Psoas muscle (tissue), 8 donors: ENCODE results near the gene TRMT11. TPM values are rescaled to one million over a fixed set of nuclear protein-coding genes. Genes with fewer than 3 reads are reported as not detected.
A peak's percentile ranks its signal among the peaks of the same experiment; 100 is the strongest.
"Not testable (repeated sequence)": the region's sequence is repeated elsewhere in the genome, so short reads cannot be mapped to it uniquely, and the experiment has no call there.

Experiments used
- ATAC-seq, 4 donors: fragments of 200-7000 bp; cut with Tn5 transposase; one replicate each; pipeline ENCODE4 v1.9.1; 2020; ENCODE audit warnings: moderate library complexity in 3 of 4, mild to moderate bottlenecking in 2 of 4
- DNase-seq, 2 donors: peaks; one replicate each; pipeline ENCODE4 v3.0.0-alpha.2; 2020
- H3K27ac ChIP-seq: fragments of 200-600 bp; one replicate; pipeline ENCODE4 v1.8.0; 2022
- H3K27me3 ChIP-seq, 3 donors: fragments of 200-600 bp in 1 of 3; one replicate each; pipeline versions ENCODE4 v1.6.1 to v1.8.0; 2013 to 2022; ENCODE audit warnings: low read length in 2 of 3, mild to moderate bottlenecking in 2 of 3, moderate library complexity in 1 of 3; ENCODE audit not compliant: insufficient read depth in 3 of 3
- H3K36me3 ChIP-seq, 2 donors: fragments of 200-600 bp in 1 of 2; one replicate each; pipeline versions ENCODE4 v1.6.1 to v1.8.0; 2013 to 2022; ENCODE audit warnings: low read depth in 1 of 2, mild to moderate bottlenecking in 1 of 2, moderate library complexity in 1 of 2; ENCODE audit not compliant: insufficient read depth in 1 of 2
- H3K4me1 ChIP-seq: fragments of 200-600 bp; one replicate; pipeline ENCODE4 v1.8.0; 2022
- H3K4me3 ChIP-seq: fragments of 200-600 bp; one replicate; pipeline ENCODE4 v1.8.0; 2022; ENCODE audit warnings: mild to moderate bottlenecking
- H3K9me3 ChIP-seq: fragments of 200-600 bp; one replicate; pipeline ENCODE4 v1.8.0; 2022
- WGBS, 3 donors: extraction: QIAGEN DNeasy Blood & Tissue Kit; methylation state at CpG; one replicate each; pipeline versions ENCODE4 v1.1.6 to v1.1.7; 2013; 5-methylcytosine and 5-hydroxymethylcytosine counted together
- intact Hi-C, 2 donors: fragments of 100-400 bp; cut with DNase I; formaldehyde crosslinking; loops; one replicate each; pipeline versions ENCODE4 v1.11.0 to v1.14.2; 2022
- polyA plus RNA-seq, 3 donors: library from polyadenylated mRNA; stranded (reverse); fragments of 200-250 nt; gene quantifications; one replicate each; pipeline ENCODE4 v1.2.3, GENCODE V29; 2013
- total RNA-seq, 4 donors: library from RNA; stranded (reverse); fragmentation: NEBNext Ultra II Directional in 2 of 4; extraction: Animal tissue kit (Norgen Biotek cat#: 25700) in 2 of 4; gene quantifications; one replicate each; pipeline versions ENCODE4 v1.2.1 to v1.2.4, GENCODE V29; 2021 to 2023
- TF ChIP-seq, protein P1 (sequence below): fragments of 200-600 bp; IDR thresholded peaks from one replicate; pipeline ENCODE4 v1.8.0; 2022; ENCODE audit warnings: antibody characterized with exemption
- donor health status: healthy with polysubstance abuse.
- donor health status: DM: no; HTN: no; CAD: no; lungs with moderate emphysema.
- donor health status: Bipolar disorder and iron deficiency.
- donor health status: healthy.
- donor health status: DM: yes; HTN: yes; CAD: no.
- donor health status: DM: no; HTN: no; CAD: no.
- donor health status: DM: no; HTN: no; CAD: no.
- donor health status: DM: yes; HTN: yes; CAD: no.

The TRMT11 gene
- total and polyA plus RNA-seq, 7 donors, result 4.1 to 9.3 (median 7.8) TPM

GRCh38 chr6:125945378-125946141 lies 40.8 kb upstream of the TRMT11 start:
- H3K4me1 ChIP-seq, result no peaks in the 10 kb centered on the region
- intact Hi-C loops, result no loop called here
- H3K9me3 ChIP-seq, result no peaks in the 10 kb centered on the region
- H3K36me3 ChIP-seq, result no peaks in the 10 kb centered on the region
- peaks cover 0 to 3% (median 0%) of the 10 kb centered on the region in 3 donors for H3K27me3 ChIP-seq
- ATAC-seq (no peak), DNase-seq (no peak)
- H3K27ac ChIP-seq, result peak overlapping the region; percentile 36
- no peak overlapping the region for H3K4me3 ChIP-seq
- TF ChIP-seq, protein P1, sequence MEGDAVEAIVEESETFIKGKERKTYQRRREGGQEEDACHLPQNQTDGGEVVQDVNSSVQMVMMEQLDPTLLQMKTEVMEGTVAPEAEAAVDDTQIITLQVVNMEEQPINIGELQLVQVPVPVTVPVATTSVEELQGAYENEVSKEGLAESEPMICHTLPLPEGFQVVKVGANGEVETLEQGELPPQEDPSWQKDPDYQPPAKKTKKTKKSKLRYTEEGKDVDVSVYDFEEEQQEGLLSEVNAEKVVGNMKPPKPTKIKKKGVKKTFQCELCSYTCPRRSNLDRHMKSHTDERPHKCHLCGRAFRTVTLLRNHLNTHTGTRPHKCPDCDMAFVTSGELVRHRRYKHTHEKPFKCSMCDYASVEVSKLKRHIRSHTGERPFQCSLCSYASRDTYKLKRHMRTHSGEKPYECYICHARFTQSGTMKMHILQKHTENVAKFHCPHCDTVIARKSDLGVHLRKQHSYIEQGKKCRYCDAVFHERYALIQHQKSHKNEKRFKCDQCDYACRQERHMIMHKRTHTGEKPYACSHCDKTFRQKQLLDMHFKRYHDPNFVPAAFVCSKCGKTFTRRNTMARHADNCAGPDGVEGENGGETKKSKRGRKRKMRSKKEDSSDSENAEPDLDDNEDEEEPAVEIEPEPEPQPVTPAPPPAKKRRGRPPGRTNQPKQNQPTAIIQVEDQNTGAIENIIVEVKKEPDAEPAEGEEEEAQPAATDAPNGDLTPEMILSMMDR, result no peak
- 97 to 100% (median 100%) methylated on average over 1 of the region's 1 CpG for WGBS, 3 donors

- ATAC-seq, result no peak
- TF ChIP-seq, protein P1, result no peak
- H3K4me1 ChIP-seq, result no peaks in the 10 kb centered on the region
- H3K36me3 ChIP-seq, result no peaks in the 10 kb centered on the region
- intact Hi-C loops, result no loop called here
- H3K27me3 ChIP-seq, result peaks cover 0 to 3% (median 0%) of the 10 kb centered on the region in 3 donors
- no peak overlapping the region for H3K4me3 ChIP-seq
- H3K9me3 ChIP-seq, result no peaks in the 10 kb centered on the region
- DNase-seq, result no peak
- H3K27ac ChIP-seq, result no peak overlapping the region
- 53 to 78% (median 67%) methylated on average over 2 of the region's 2 CpGs for WGBS, 3 donors
These were observed 38.7 kb upstream of the TRMT11 start for GRCh38 chr6:125947615-125948014.

GRCh38 chr6:125948455-125948854 lies 37.9 kb upstream of the TRMT11 start:
- ATAC-seq (no peak), DNase-seq (no peak)
- Histone ChIP-seq H3K9me3 (no peaks in the 10 kb centered on the region), H3K4me1 (no peaks in the 10 kb centered on the region), H3K36me3 (no peaks in the 10 kb centered on the region), H3K4me3 (no peak overlapping the region), H3K27ac (no peak overlapping the region), H3K27me3 (peaks cover 0 to 11% (median 0%) of the 10 kb centered on the region in 3 donors)
- intact Hi-C loops, result no loop called here
- TF ChIP-seq, protein P1, result no peak
- 83 to 95% (median 90%) methylated on average over 3 of the region's 3 CpGs for WGBS, 3 donors

DNA sequence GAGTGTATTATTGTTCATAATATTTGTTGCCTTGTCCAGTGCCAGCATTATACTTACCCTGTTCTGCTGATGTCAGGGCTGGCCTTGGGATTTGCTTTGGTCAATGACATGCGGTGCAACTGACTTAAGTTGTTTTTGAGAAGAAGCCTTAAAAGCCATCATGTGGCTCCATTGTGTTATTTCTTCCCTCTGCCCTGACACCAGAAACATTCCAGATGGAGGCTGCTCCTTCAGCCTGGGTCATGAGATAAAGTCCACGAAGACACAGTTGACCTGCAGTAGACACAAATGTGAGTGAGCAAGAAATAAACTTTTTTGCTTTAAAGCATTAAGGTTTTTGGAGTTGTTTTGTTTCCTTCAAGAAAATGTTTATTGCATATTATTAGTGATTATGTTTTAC lies 37.3 kb upstream of the TRMT11 start:
- no peak for ATAC-seq
- 83 to 91% (median 86%) methylated on average over 2 of the region's 2 CpGs for WGBS, 3 donors
- H3K9me3 ChIP-seq, result no peaks in the 10 kb centered on the region
- intact Hi-C loops, result no loop called here
- H3K4me1 ChIP-seq, result no peaks in the 10 kb centered on the region
- no peak overlapping the region for H3K4me3 ChIP-seq
- TF ChIP-seq, protein P1, result no peak
- H3K36me3 ChIP-seq, result no peaks in the 10 kb centered on the region
- H3K27ac ChIP-seq, result no peak overlapping the region
- no peak for DNase-seq
- peaks cover 0 to 13% (median 0%) of the 10 kb centered on the region in 3 donors for H3K27me3 ChIP-seq

GRCh38 chr6:125950293-125950692 lies 36.0 kb upstream of the TRMT11 start:
- intact Hi-C loops, result loop anchor here (5.0 to 10.0 kb wide), 3 partner anchors 85 to 635 kb away; no protein-coding TSS in a partner anchor
- ATAC-seq, result no peak
- WGBS, 3 donors, result 74 to 84% (median 76%) methylated on average over 6 of the region's 6 CpGs
- TF ChIP-seq, protein P1, result no peak
- H3K27ac ChIP-seq, result no peak overlapping the region
- peaks cover 0 to 13% (median 0%) of the 10 kb centered on the region in 3 donors for H3K27me3 ChIP-seq
- no peaks in the 10 kb centered on the region for H3K9me3 ChIP-seq
- no peaks in the 10 kb centered on the region for H3K4me1 ChIP-seq
- no peaks in the 10 kb centered on the region for H3K36me3 ChIP-seq
- no peak for DNase-seq
- no peak overlapping the region for H3K4me3 ChIP-seq

DNA sequence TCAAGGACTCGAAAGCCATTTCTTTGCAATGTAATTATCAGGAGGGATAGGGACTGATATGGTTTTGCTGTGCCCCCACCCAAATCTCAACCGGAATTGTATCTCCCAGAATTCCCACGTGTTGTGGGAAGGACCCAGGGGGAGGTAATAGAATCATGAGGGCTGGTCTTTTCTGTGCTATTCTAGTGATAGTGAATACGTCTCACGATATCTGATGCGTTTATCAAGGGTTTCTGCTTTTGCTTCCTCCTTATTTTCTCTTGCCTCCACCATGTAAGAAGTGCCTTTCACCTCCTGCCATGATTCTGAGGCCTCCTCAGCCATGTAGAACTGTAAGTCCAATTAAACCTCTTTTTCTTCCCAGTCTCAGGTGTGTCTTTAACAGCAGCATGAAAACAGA lies 35.6 kb upstream of the TRMT11 start:
- not testable (repeated sequence) for H3K27ac ChIP-seq, DNase-seq, H3K9me3 ChIP-seq, H3K36me3 ChIP-seq, ATAC-seq, H3K4me1 ChIP-seq, H3K4me3 ChIP-seq
- WGBS, 3 donors, result 78 to 81% (median 80%) methylated on average over 6 of the region's 6 CpGs
- intact Hi-C loops, result loop anchor here (5.0 to 10.0 kb wide), 3 partner anchors 86 to 636 kb away; no protein-coding TSS in a partner anchor
- H3K27me3 ChIP-seq, result peaks cover 0 to 13% (median 0%) of the 10 kb centered on the region in 3 donors
